ENCODE measurements around the gene STMN3.

- TF ChIP-seq, protein P1, sequence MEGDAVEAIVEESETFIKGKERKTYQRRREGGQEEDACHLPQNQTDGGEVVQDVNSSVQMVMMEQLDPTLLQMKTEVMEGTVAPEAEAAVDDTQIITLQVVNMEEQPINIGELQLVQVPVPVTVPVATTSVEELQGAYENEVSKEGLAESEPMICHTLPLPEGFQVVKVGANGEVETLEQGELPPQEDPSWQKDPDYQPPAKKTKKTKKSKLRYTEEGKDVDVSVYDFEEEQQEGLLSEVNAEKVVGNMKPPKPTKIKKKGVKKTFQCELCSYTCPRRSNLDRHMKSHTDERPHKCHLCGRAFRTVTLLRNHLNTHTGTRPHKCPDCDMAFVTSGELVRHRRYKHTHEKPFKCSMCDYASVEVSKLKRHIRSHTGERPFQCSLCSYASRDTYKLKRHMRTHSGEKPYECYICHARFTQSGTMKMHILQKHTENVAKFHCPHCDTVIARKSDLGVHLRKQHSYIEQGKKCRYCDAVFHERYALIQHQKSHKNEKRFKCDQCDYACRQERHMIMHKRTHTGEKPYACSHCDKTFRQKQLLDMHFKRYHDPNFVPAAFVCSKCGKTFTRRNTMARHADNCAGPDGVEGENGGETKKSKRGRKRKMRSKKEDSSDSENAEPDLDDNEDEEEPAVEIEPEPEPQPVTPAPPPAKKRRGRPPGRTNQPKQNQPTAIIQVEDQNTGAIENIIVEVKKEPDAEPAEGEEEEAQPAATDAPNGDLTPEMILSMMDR (IDR thresholded peaks at IDR 0.05 in 4 of 5, conservative IDR thresholded peaks at IDR 0.05 in 1 of 5): no peak
- TF ChIP-seq POLR2A (IDR thresholded peaks at IDR 0.05): no peak
Measured at GRCh38 chr20:63635431-63636141, 17.6 kb downstream of the STMN3 start.

Measured in gastrocnemius medialis (tissue), 4 donors.